ENCODE results near the gene TNIK.

- no peak for TF ChIP-seq EZH2 (IDR thresholded peaks at IDR 0.05; ENCODE audit: borderline replicate concordance)
- no peak for TF ChIP-seq CTCF (IDR thresholded peaks at IDR 0.05; ENCODE audit: poor library complexity)
- no peak for TF ChIP-seq EZH2phosphoT487 (IDR thresholded peaks at IDR 0.05; ENCODE audit: low read depth, severe bottlenecking, unreplicated experiment)
Measured at GRCh38 chr3:171279972-171280371, 180.2 kb downstream of the TNIK start.

All from hepatocyte (in vitro differentiated cells).